GM13976 (cell line): ENCODE measurements around the gene PDCD4.

ENCODE experiments used
- DNase-seq: peaks from one replicate; pipeline ENCODE4 v3.0.0; 2012; ENCODE audit warnings: low spot score
- CTCF ChIP-seq: IDR thresholded peaks from 2 replicates; pipeline ENCODE4 v1.5.1; 2012; ENCODE audit warnings: borderline replicate concordance, mild to moderate bottlenecking; ENCODE audit not compliant: insufficient read depth; ENCODE audit errors: extremely low read depth, missing control alignments, control extremely low read depth
- in situ Hi-C: fragments of 300-500 bp; cut with MboI; formaldehyde crosslinking; loops from one replicate; pipeline ENCODE4 v1.12.0; 2022; ENCODE audit warnings: low sequenced_read_pairs, mixed read lengths, inconsistent platforms; ENCODE audit not compliant: unreplicated experiment

PDCD4 gene

DNA sequence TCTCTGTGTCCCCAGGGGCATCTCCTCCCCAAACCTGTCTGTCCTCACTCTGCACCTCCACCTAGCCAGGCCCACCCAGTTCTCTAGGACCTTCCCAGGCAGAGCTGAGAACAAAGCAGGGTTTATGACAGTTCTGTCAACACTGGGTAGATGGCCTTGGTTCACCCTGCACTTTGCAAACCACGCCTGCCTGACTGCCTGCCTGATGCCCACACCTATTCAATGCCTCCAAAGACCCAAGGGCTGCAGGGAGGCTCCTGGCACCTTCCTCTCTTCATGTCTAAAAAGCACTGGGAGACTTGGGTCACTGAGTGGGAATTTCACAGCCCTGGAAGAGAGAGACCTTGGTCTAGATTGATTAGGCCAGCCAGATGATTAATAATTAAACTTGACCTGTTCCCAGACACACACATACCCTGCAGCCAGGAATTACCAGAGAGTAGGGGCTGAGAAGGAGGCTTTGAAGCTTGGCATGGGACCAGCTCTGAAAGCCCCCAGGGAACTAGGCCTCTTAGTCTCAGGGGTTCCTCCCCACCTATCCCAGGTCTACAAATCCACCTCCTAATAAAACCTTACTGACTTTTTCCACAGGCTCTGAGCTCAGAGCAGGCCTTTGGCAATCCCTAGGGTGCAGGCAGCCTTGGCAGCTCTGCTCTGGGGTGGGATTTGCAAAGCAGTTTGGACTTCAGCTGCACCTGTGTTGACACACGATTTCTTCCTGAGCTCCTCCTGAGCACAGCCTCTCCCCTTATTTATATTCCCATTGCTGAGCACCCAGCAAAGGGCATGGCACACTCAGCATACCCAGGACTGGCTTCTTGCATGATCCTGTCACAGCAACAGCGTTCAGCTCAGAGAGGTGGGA is 25.7 kb upstream of the PDCD4 start:
- TF ChIP-seq CTCF: no peak
- in situ Hi-C loops: no loop called here
- no peak for DNase-seq

DNA sequence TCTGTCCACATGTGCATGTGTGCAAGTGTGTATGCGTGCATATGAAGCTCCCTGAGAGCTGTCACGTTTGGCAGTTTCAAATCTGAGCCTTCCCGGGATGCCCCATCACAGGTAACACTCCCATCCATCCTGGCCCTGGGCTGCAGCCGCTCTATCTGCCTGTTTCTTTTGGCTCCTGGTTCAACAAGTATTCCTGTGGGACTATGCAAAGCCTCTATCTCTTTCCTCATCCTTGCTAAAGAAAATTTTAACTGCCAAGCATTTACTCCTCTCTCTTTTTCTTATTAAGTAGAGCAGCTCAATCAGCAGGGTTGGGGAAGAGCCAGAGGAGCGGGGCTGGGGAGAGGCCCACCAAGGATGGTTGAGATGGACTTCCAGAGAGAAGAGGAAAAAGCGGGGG is 24.4 kb upstream of the PDCD4 start:
- no peak for DNase-seq
- in situ Hi-C loops: no loop called here
- no peak for TF ChIP-seq CTCF

DNA sequence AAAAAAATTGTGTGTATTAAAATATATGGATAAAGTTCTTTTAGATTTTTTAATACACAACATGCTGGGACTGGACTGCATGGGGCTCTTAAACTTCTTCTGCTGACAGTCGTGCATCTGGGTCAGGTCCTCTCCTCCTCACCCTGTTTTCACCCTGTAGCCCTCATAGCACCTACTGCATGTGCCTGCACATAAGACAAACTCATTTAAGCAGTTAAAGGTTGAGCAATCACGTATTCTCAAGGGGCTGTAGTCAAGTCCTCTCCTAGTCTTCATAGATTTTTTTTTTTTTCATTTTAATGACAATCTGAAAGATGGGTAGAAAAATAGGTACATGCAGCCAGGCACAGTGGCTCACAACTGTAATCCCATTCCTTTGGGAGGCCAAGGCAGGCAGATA is 23.6 kb upstream of the PDCD4 start:
- in situ Hi-C loops: no loop called here
- no peak for DNase-seq
- TF ChIP-seq CTCF: no peak

DNA sequence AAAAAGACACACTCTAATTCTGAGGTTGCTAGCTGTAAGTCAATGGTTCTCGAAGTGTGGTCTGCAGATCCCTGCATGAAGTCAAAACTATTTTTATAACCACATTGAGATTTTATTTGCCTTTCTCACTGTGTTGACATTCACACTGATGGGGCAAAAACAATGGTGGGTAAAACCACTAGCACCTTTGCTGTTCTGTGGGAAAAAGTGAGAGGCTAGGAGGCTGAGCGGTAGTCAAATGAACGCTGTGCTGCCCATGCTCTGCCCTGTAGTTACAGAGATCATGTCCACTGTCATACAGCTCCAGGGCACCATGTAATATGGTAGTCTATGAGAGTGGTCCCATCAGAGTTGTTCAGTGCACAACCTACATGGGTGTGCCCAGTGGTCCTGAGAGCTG is 21.6 kb upstream of the PDCD4 start:
- in situ Hi-C loops: no loop called here
- DNase-seq: no peak
- TF ChIP-seq CTCF: no peak

GRCh38 chr10:110851020-110851612 is 20.6 kb upstream of the PDCD4 start:
- in situ Hi-C loops: no loop called here
- DNase-seq: no peak
- no peak for TF ChIP-seq CTCF

DNA sequence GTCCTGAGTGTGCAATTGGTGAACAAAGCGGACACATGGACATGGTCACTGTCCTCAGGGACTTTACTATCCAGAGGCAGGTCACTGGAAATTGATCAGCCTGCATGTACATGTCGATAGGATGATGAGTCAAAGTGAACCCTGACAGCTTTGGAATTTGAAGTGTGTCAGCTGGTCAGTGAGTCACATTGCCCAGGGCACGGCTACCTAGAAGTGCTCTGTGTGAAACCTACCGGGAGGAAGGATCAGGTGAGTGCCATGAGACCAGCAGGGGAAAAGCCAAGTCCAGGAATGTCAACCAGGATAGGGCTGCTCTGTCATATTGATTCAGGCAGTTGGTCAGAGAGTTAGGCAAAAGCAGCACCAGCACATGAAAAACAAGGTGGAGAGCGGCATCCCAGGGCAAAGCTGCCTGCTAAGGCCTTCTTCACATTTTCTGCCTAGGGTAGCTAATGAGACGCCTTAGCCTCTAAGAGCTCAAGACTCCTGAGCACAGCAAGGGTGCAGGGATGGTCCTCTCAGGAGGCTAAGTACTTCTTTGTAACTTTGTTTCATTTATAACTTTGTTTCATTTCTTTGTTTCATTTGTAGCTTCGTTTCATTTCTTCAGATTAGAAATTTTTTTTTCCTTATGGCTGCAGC is 19.4 kb upstream of the PDCD4 start:
- DNase-seq: no peak
- TF ChIP-seq CTCF: no peak
- in situ Hi-C loops: no loop called here
